Femur (tissue), 1 donor: ENCODE measurements around the gene TEAD3.

ENCODE experiments used
- DNase-seq: peaks from one replicate; pipeline ENCODE4 v3.0.0-alpha.2; 2017

The TEAD3 gene

GRCh38 chr6:35512006-35512405, 15.1 kb upstream of the TEAD3 start:
- DNase-seq: peak; percentile 24

GRCh38 chr6:35511562-35511941, 14.7 kb upstream of the TEAD3 start:
- no peak for DNase-seq

GRCh38 chr6:35510916-35511561, 14.2 kb upstream of the TEAD3 start:
- no peak for DNase-seq

GRCh38 chr6:35508542-35508941, 11.7 kb upstream of the TEAD3 start:
- no peak for DNase-seq

- no peak for DNase-seq
Measured at GRCh38 chr6:35508027-35508426, 11.1 kb upstream of the TEAD3 start.

- DNase-seq: no peak
Measured at GRCh38 chr6:35507221-35507620, 10.3 kb upstream of the TEAD3 start.

GRCh38 chr6:35506536-35506935, 9.7 kb upstream of the TEAD3 start:
- no peak for DNase-seq

GRCh38 chr6:35505999-35506412, 9.1 kb upstream of the TEAD3 start:
- no peak for DNase-seq

- DNase-seq: peak; percentile 57
Measured at GRCh38 chr6:35503534-35503933, 6.7 kb upstream of the TEAD3 start.

- no peak for DNase-seq
Measured at GRCh38 chr6:35501784-35502183, 4.9 kb upstream of the TEAD3 start.

- DNase-seq: no peak
Measured at GRCh38 chr6:35500782-35501181, 3.9 kb upstream of the TEAD3 start.

- DNase-seq: no peak
Measured at GRCh38 chr6:35499372-35499771, 2.5 kb upstream of the TEAD3 start.

GRCh38 chr6:35498422-35499067, 1.7 kb upstream of the TEAD3 start:
- DNase-seq: no peak

GRCh38 chr6:35497571-35498421, 917 bp upstream of the TEAD3 start:
- peak; percentile 91 for DNase-seq

GRCh38 chr6:35496036-35496840, 641 bp downstream of the TEAD3 start:
- DNase-seq: peak; percentile 82

- DNase-seq: no peak
Measured at GRCh38 chr6:35495258-35496035, 1.4 kb downstream of the TEAD3 start.

GRCh38 chr6:35494161-35494563, 2.7 kb downstream of the TEAD3 start:
- DNase-seq: no peak

- no peak for DNase-seq
Measured at GRCh38 chr6:35493307-35493983, 3.4 kb downstream of the TEAD3 start.

- DNase-seq: no peak
Measured at GRCh38 chr6:35492974-35493284, 4.0 kb downstream of the TEAD3 start.

- DNase-seq: no peak
Measured at GRCh38 chr6:35492258-35492973, 4.5 kb downstream of the TEAD3 start.
